Measurements from ENCODE around the gene TMEFF2.

- TF ChIP-seq EZH2 (IDR thresholded peaks at IDR 0.05; ENCODE audit: insufficient read depth, poor library complexity, severe bottlenecking) (no peak), EZH2phosphoT487 (IDR thresholded peaks at IDR 0.05; ENCODE audit: insufficient read depth, low read depth) (no peak)
These were observed 211.5 kb downstream of the TMEFF2 start for GRCh38 chr2:191983186-191983585.

Data from GM23248 (cell line).